IMR-90 (cell line): ENCODE measurements around the gene KRTAP4-8. TPM values are rescaled to one million over a fixed set of nuclear protein-coding genes. Genes with fewer than 3 reads are reported as not detected.
"Not testable (repeated sequence)": the region's sequence is repeated elsewhere in the genome, so short reads cannot be mapped to it uniquely, and the experiment has no call there.

Experiments
- ATAC-seq: fragments of 200-7000 bp; cut with Tn5 transposase; 2 replicates; pipeline ENCODE4 v1.9.1; 2020; ENCODE audit warnings: low read depth, mild to moderate bottlenecking, moderate library complexity
- BruUV-seq: library from RNA; stranded (reverse); fragments of 400-500 nt; replicated peaks from 2 replicates; lab custom pipeline; 2021; lab: Mats Ljungman, UMichigan
- CTCF ChIA-PET: fragments of 300-600 bp; formaldehyde crosslinking; extraction: SDS; loops from one replicate; lab custom pipeline; 2021; ENCODE audit warnings: antibody characterized with exemption; lab: Yijun Ruan, JAX
- POLR2A ChIA-PET: fragments of 300-600 bp; sonication (Branson Sonifier 250); formaldehyde crosslinking; loops from one replicate; lab custom pipeline; 2022; ENCODE audit warnings: antibody characterized with exemption; ENCODE audit not compliant: unreplicated experiment; lab: Charles Lee
- DNase-seq: peaks from one replicate; pipeline ENCODE4 v3.0.0; 2013
- H2AFZ ChIP-seq: replicated peaks from 2 replicates; pipeline ENCODE3; 2013; ENCODE audit warnings: low read length, mild to moderate bottlenecking; ENCODE audit not compliant: poor library complexity
- H2AK5ac ChIP-seq: 2 replicates; pipeline ENCODE4 v1.6.1; 2013; ENCODE audit warnings: low read depth, low read length, inconsistent platforms
- H2AK9ac ChIP-seq: replicated peaks from 2 replicates; pipeline ENCODE3; 2013; ENCODE audit warnings: mild to moderate bottlenecking, low read depth, low read length, moderate library complexity; ENCODE audit not compliant: poor library complexity
- H2BK120ac ChIP-seq: 2 replicates; pipeline ENCODE4 v1.6.1; 2013; ENCODE audit warnings: low read depth, low read length, inconsistent platforms
- H2BK15ac ChIP-seq: 3 replicates; pipeline ENCODE4 v1.6.1; 2013; ENCODE audit warnings: low read depth, low read length, inconsistent platforms
- H2BK20ac ChIP-seq: 2 replicates; pipeline ENCODE4 v1.6.1; 2013; ENCODE audit warnings: low read depth, mild to moderate bottlenecking, inconsistent platforms, low read length, moderate library complexity
- H2BK5ac ChIP-seq: 2 replicates; pipeline ENCODE4 v1.6.1; 2013; ENCODE audit warnings: mild to moderate bottlenecking, low read depth, low read length, inconsistent platforms; ENCODE audit not compliant: poor library complexity, severe bottlenecking
- H3K14ac ChIP-seq: replicated peaks from 2 replicates; pipeline ENCODE4 v1.6.1; 2013; ENCODE audit warnings: low read depth, low read length, inconsistent platforms
- H3K18ac ChIP-seq: 2 replicates; pipeline ENCODE4 v1.6.1; 2013; ENCODE audit warnings: low read depth, low read length, control low read depth
- H3K23ac ChIP-seq: 2 replicates; pipeline ENCODE4 v1.6.1; 2013; ENCODE audit warnings: low read depth, low read length, inconsistent platforms
- H3K27ac ChIP-seq: 2 replicates; pipeline ENCODE4 v1.5.1; 2013; ENCODE audit warnings: mild to moderate bottlenecking, control low read depth, low read length; ENCODE audit not compliant: insufficient read depth
- H3K27me3 ChIP-seq: 2 replicates; pipeline ENCODE4 v1.6.1; 2013; ENCODE audit warnings: low read length; ENCODE audit not compliant: control insufficient read depth, insufficient read depth
- H3K36me3 ChIP-seq: 2 replicates; pipeline ENCODE4 v1.6.1; 2013; ENCODE audit warnings: low read length, mixed read lengths; ENCODE audit not compliant: control insufficient read depth, insufficient read depth
- H3K4ac ChIP-seq: 2 replicates; pipeline ENCODE4 v1.6.1; 2013; ENCODE audit warnings: low read depth, low read length, inconsistent platforms
- H3K4me1 ChIP-seq: 2 replicates; pipeline ENCODE4 v1.6.1; 2013; ENCODE audit warnings: low read length, mixed read lengths; ENCODE audit not compliant: control insufficient read depth, insufficient read depth
- H3K4me2 ChIP-seq: 2 replicates; pipeline ENCODE4 v1.6.1; 2013; ENCODE audit warnings: low read depth, mild to moderate bottlenecking, control low read depth, low read length, moderate library complexity
- H3K4me3 ChIP-seq: 2 replicates; pipeline ENCODE4 v1.5.1; 2013; ENCODE audit warnings: low read depth, mild to moderate bottlenecking, control low read depth, low read length, moderate library complexity; ENCODE audit not compliant: insufficient read depth
- H3K56ac ChIP-seq: 2 replicates; pipeline ENCODE4 v1.6.1; 2013; ENCODE audit warnings: low read length, inconsistent platforms; ENCODE audit not compliant: insufficient read depth; ENCODE audit errors: extremely low read depth
- H3K79me1 ChIP-seq, 2 experiments: 2 replicates each; pipeline ENCODE4 v1.6.1; 2013; ENCODE audit warnings: low read length in 2 of 2, inconsistent platforms in 1 of 2, low read depth in 1 of 2
- H3K9ac ChIP-seq: 2 replicates; pipeline ENCODE4 v1.6.1; 2013; ENCODE audit warnings: low read depth, low read length, control low read depth
- H3K9me1 ChIP-seq: 2 replicates; pipeline ENCODE4 v1.6.1; 2013; ENCODE audit warnings: low read length, inconsistent platforms; ENCODE audit not compliant: insufficient read depth
- H3K9me3 ChIP-seq: 2 replicates; pipeline ENCODE4 v1.6.1; 2013; ENCODE audit warnings: low read length; ENCODE audit not compliant: control insufficient read depth, insufficient read depth
- H4K20me1 ChIP-seq: 2 replicates; pipeline ENCODE4 v1.6.1; 2013; ENCODE audit warnings: low read length, inconsistent platforms; ENCODE audit not compliant: insufficient read depth
- H4K5ac ChIP-seq: 2 replicates; pipeline ENCODE4 v1.6.1; 2013; ENCODE audit warnings: mild to moderate bottlenecking, low read depth, low read length, control low read depth
- H4K8ac ChIP-seq, 2 experiments: 2 replicates each; pipeline ENCODE4 v1.6.1; 2013; ENCODE audit warnings: low read depth in 2 of 2, low read length in 2 of 2, control low read depth in 1 of 2, inconsistent platforms in 1 of 2
- H4K91ac ChIP-seq: 2 replicates; pipeline ENCODE4 v1.6.1; 2013; ENCODE audit warnings: low read depth, low read length, inconsistent platforms; ENCODE audit not compliant: insufficient read depth
- BHLHE40 ChIP-seq: fragments of 150-350 bp; IDR thresholded peaks from 2 replicates; pipeline ENCODE4 v1.6.1; 2016; ENCODE audit warnings: mild to moderate bottlenecking, low read depth, low read length
- MAFK ChIP-seq: IDR thresholded peaks from 2 replicates; pipeline ENCODE4 v1.6.1; 2012; ENCODE audit warnings: low read depth, low read length, improper control_type of control experiment
- WGBS, 2 experiments: methylation state at CpG; one replicate each; pipeline versions ENCODE4 v1.1.5 to v1.1.7; 2013; ENCODE audit warnings: missing lambda C conversion rate in 2 of 2; ENCODE audit not compliant: insufficient read length in 1 of 2; ENCODE audit errors: extremely low coverage in 2 of 2; 5-methylcytosine and 5-hydroxymethylcytosine counted together
- dilution Hi-C: fragments of 300-500 bp; cut with HindIII; formaldehyde crosslinking; loops from one replicate; pipeline ENCODE4 v1.14.3; 2018; ENCODE audit warnings: low sequenced_read_pairs; ENCODE audit not compliant: unreplicated experiment
- in situ Hi-C: fragments of 300-500 bp; cut with MboI; formaldehyde crosslinking; loops from 3 replicates; pipeline ENCODE4 v1.14.3; 2019; ENCODE audit warnings: low sequenced_read_pairs, inconsistent platforms, mixed read lengths
- intact Hi-C: fragments of 100-400 bp; cut with micrococcal nuclease; formaldehyde crosslinking; loops from 2 replicates; pipeline ENCODE4 v1.10.0; 2022
- polyA plus RNA-seq, 3 experiments: library from polyadenylated mRNA; depleted of rRNA; stranded (reverse); fragments of >200 nt; gene quantifications; 2 replicates each; pipeline ENCODE4 v1.2.3, GENCODE V29; 2012; ENCODE audit warnings: low replicate concordance in 1 of 3
- total RNA-seq: library from RNA; depleted of rRNA; stranded (reverse); fragments of >200 nt; gene quantifications from 2 replicates; pipeline ENCODE4 v1.2.3, GENCODE V29; 2012

KRTAP4-8 gene
- total and polyA plus RNA-seq, 2 of the 4 experiments (the other 2 are of a cell fraction), result not detected

GRCh38 chr17:41119696-41120690 lies 22.1 kb upstream of the KRTAP4-8 start:
- H2BK120ac ChIP-seq, result peak overlapping the region; percentile 36; the same call in 1 of the 2 replicates
- H2BK15ac ChIP-seq, intact Hi-C loops, H3K27me3 ChIP-seq, H3K4me1 ChIP-seq, H3K4me3 ChIP-seq, dilution Hi-C loops, H3K18ac ChIP-seq, H3K79me1 ChIP-seq, H3K9me1 ChIP-seq, H3K9me3 ChIP-seq, H3K14ac ChIP-seq, in situ Hi-C loops, H2AK9ac ChIP-seq, H3K4me2 ChIP-seq, H2AK5ac ChIP-seq, H4K91ac ChIP-seq, H3K36me3 ChIP-seq, H2AFZ ChIP-seq, H2BK20ac ChIP-seq, H4K20me1 ChIP-seq, H3K27ac ChIP-seq, H3K9ac ChIP-seq, CTCF ChIA-PET, H3K23ac ChIP-seq, BruUV-seq, H2BK5ac ChIP-seq, H3K56ac ChIP-seq, H4K5ac ChIP-seq: not testable (repeated sequence)
- 0 out of 4 replicates have a peak overlapping the region, but pooled peaks of 1 of the 2 experiments have one; percentile 19 for H4K8ac ChIP-seq
- peak; percentile 72 for ATAC-seq
- POLR2A ChIA-PET, result interaction anchor here (0.6 kb wide), 1 partner anchor 599 kb away, joined by 3 read pairs; no protein-coding TSS in a partner anchor
- WGBS, 2 experiments, result no CpG with 5 or more reads among the region's 11 CpGs
- TF ChIP-seq BHLHE40 (peak; percentile 55; the same call in 1 of the 2 replicates), MAFK (peak; percentile 54; the same call in 1 of the 2 replicates)
- H3K4ac ChIP-seq, result peak overlapping the region; percentile 27; the same call in 1 of the 2 replicates
- DNase-seq, result peak; percentile 63
